Chondrocyte (in vitro differentiated cells): ENCODE data around the gene ARHGAP26. TPM values are rescaled to one million over a fixed set of nuclear protein-coding genes. Genes with fewer than 3 reads are reported as not detected.

Experiments
- DNase-seq: peaks from one replicate; pipeline ENCODE4 v3.0.0; 2021; ENCODE audit warnings: mixed read lengths, low spot score
- H3K27ac Mint-ChIP-seq: one replicate; pipeline ENCODE4 v1.8.0; 2021; ENCODE audit warnings: mild to moderate bottlenecking, moderate library complexity, mixed read lengths; ENCODE audit not compliant: unreplicated experiment
- H3K27me3 Mint-ChIP-seq: 2 replicates; pipeline ENCODE4 v1.8.0; 2021; ENCODE audit warnings: low read depth, mixed read lengths
- H3K36me3 Mint-ChIP-seq: 2 replicates; pipeline ENCODE4 v1.8.0; 2021; ENCODE audit warnings: low read depth, mixed read lengths
- H3K4me1 Mint-ChIP-seq: 2 replicates; pipeline ENCODE4 v1.8.0; 2021; ENCODE audit warnings: low read depth, mild to moderate bottlenecking, mixed read lengths
- H3K4me3 Mint-ChIP-seq: one replicate; pipeline ENCODE4 v1.8.0; 2021; ENCODE audit warnings: mild to moderate bottlenecking, moderate library complexity, mixed read lengths; ENCODE audit not compliant: unreplicated experiment
- H3K9me3 Mint-ChIP-seq: 2 replicates; pipeline ENCODE4 v1.8.0; 2021; ENCODE audit warnings: low read depth, mixed read lengths
- CTCF ChIP-seq: fragments of 200-600 bp; sonication (generic); IDR thresholded peaks from 2 replicates; pipeline ENCODE4 v1.5.0; 2021; ENCODE audit warnings: antibody characterized with exemption, mild to moderate bottlenecking, moderate library complexity
- total RNA-seq: library from RNA; stranded (reverse); gene quantifications from 3 replicates; pipeline ENCODE4 v1.2.1, GENCODE V29; 2021

Gene ARHGAP26
- total RNA-seq, 1 donor from 2014 or later, result 16.4 TPM

- Mint-ChIP-seq H3K27me3 (no peaks in the 10 kb centered on the region), H3K4me1 (peaks cover 42% of the 10 kb centered on the region), H3K9me3 (no peaks in the 10 kb centered on the region), H3K27ac (peak overlapping the region; percentile 51), H3K36me3 (peaks cover 4% of the 10 kb centered on the region), H3K4me3 (no peak overlapping the region)
- DNase-seq, result no peak
- TF ChIP-seq CTCF, result no peak
Observed at GRCh38 chr5:142937374-142937773, 167.2 kb downstream of the ARHGAP26 start.

GRCh38 chr5:142938266-142938880, 168.2 kb downstream of the ARHGAP26 start:
- no peaks in the 10 kb centered on the region for H3K9me3 Mint-ChIP-seq
- peaks cover 42% of the 10 kb centered on the region for H3K4me1 Mint-ChIP-seq
- TF ChIP-seq CTCF, result peak; percentile 11
- no peak for DNase-seq
- no peaks in the 10 kb centered on the region for H3K27me3 Mint-ChIP-seq
- peak overlapping the region; percentile 67 for H3K27ac Mint-ChIP-seq
- H3K36me3 Mint-ChIP-seq, result peaks cover 2% of the 10 kb centered on the region
- H3K4me3 Mint-ChIP-seq, result no peak overlapping the region

- no peak for DNase-seq
- H3K27ac Mint-ChIP-seq, result no peak overlapping the region
- no peaks in the 10 kb centered on the region for H3K27me3 Mint-ChIP-seq
- no peak for TF ChIP-seq CTCF
- no peaks in the 10 kb centered on the region for H3K9me3 Mint-ChIP-seq
- no peaks in the 10 kb centered on the region for H3K36me3 Mint-ChIP-seq
- no peak overlapping the region for H3K4me3 Mint-ChIP-seq
- H3K4me1 Mint-ChIP-seq, result peaks cover 42% of the 10 kb centered on the region
Observed at GRCh38 chr5:142939006-142939405, 168.8 kb downstream of the ARHGAP26 start.

GRCh38 chr5:142939884-142940283, 169.7 kb downstream of the ARHGAP26 start:
- no peak for DNase-seq
- H3K4me3 Mint-ChIP-seq, result no peak overlapping the region
- TF ChIP-seq CTCF, result no peak
- H3K27me3 Mint-ChIP-seq, result no peaks in the 10 kb centered on the region
- peaks cover 42% of the 10 kb centered on the region for H3K4me1 Mint-ChIP-seq
- H3K27ac Mint-ChIP-seq, result no peak overlapping the region
- no peaks in the 10 kb centered on the region for H3K9me3 Mint-ChIP-seq
- no peaks in the 10 kb centered on the region for H3K36me3 Mint-ChIP-seq

DNA sequence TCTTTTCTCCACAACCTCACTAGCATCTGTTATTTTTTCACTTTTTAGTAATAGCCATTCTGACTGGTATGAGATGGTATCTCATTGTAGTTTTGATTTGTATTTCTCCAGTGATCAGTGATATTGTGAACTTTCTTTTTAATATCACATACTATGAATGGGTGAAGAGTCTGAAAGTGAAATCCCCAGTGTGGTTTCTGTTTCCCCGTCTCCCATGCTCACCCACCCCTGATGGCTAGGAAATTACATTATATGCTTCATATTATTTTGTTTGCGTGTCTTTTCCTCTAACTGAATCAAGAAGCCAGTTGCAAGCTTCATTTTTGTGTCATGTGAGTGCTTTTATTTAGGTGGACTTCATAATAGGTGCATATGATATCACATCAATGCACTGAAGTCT, 171.1 kb downstream of the ARHGAP26 start:
- H3K9me3 Mint-ChIP-seq, result no peaks in the 10 kb centered on the region
- no peaks in the 10 kb centered on the region for H3K36me3 Mint-ChIP-seq
- no peak overlapping the region for H3K27ac Mint-ChIP-seq
- H3K4me1 Mint-ChIP-seq, result peaks cover 33% of the 10 kb centered on the region
- no peaks in the 10 kb centered on the region for H3K27me3 Mint-ChIP-seq
- no peak for DNase-seq
- no peak for TF ChIP-seq CTCF
- H3K4me3 Mint-ChIP-seq, result no peak overlapping the region
